MM.1S (cell line): ENCODE measurements around the gene PRICKLE3.
"Not testable (repeated sequence)": the region's sequence is repeated elsewhere in the genome, so short reads cannot be mapped to it uniquely, and the experiment has no call there.

ENCODE experiments used
- DNase-seq: peaks from one replicate; pipeline ENCODE4 v3.0.0-alpha.2; 2015
- H2AFZ ChIP-seq: fragments of 300-600 bp; sonication (generic); 2 replicates; pipeline ENCODE4 v1.6.0; 2016; ENCODE audit warnings: antibody characterized with exemption, low read length
- H3F3A ChIP-seq: fragments of 300-600 bp; sonication (generic); 2 replicates; pipeline ENCODE4 v1.6.1; 2016; ENCODE audit warnings: mild to moderate bottlenecking, antibody characterized with exemption, low read length, moderate library complexity, mixed read lengths; ENCODE audit not compliant: insufficient read depth
- H3K27ac ChIP-seq: fragments of 300-600 bp; sonication (generic); 2 replicates; pipeline ENCODE4 v1.5.1; 2016; ENCODE audit warnings: mild to moderate bottlenecking, low read length
- H3K27me3 ChIP-seq: fragments of 300-600 bp; sonication (generic); replicated peaks from 2 replicates; pipeline ENCODE4 v1.6.0; 2016; ENCODE audit warnings: low read length; ENCODE audit not compliant: insufficient read depth
- H3K36me3 ChIP-seq: fragments of 300-600 bp; sonication (generic); replicated peaks from 2 replicates; pipeline ENCODE4 v1.6.1; 2016; ENCODE audit warnings: mild to moderate bottlenecking, low read length, mixed read lengths; ENCODE audit not compliant: insufficient read depth
- H3K4me1 ChIP-seq: fragments of 300-600 bp; sonication (generic); 2 replicates; pipeline ENCODE4 v1.6.1; 2016; ENCODE audit warnings: low read length, mixed read lengths
- H3K4me2 ChIP-seq: fragments of 300-600 bp; sonication (generic); 2 replicates; pipeline ENCODE4 v1.6.0; 2016; ENCODE audit warnings: low read depth, low read length
- H3K4me3 ChIP-seq: fragments of 300-600 bp; sonication (generic); 2 replicates; pipeline ENCODE4 v1.5.1; 2016; ENCODE audit warnings: low read length, mixed read lengths
- H3K79me2 ChIP-seq: fragments of 300-600 bp; sonication (generic); 2 replicates; pipeline ENCODE4 v1.6.1; 2016; ENCODE audit warnings: mixed run types, low read length, mixed read lengths
- H3K9ac ChIP-seq: fragments of 300-600 bp; sonication (generic); 2 replicates; pipeline ENCODE4 v1.6.1; 2016; ENCODE audit warnings: low read length, mixed read lengths
- H3K9me2 ChIP-seq: fragments of 300-600 bp; sonication (generic); replicated peaks from 2 replicates; pipeline ENCODE4 v1.6.1; 2016; ENCODE audit warnings: mild to moderate bottlenecking, low read length, mixed read lengths; ENCODE audit not compliant: insufficient read depth
- H3K9me3 ChIP-seq: fragments of 300-600 bp; sonication (generic); replicated peaks from 2 replicates; pipeline ENCODE4 v1.6.1; 2016; ENCODE audit warnings: mild to moderate bottlenecking, low read length, mixed read lengths; ENCODE audit not compliant: insufficient read depth
- H4K20me1 ChIP-seq: fragments of 300-600 bp; sonication (generic); 2 replicates; pipeline ENCODE4 v1.6.1; 2016; ENCODE audit warnings: mild to moderate bottlenecking, low read length, moderate library complexity, mixed read lengths; ENCODE audit not compliant: insufficient read depth
- CTCF ChIP-seq: fragments of 300-600 bp; sonication (generic); IDR thresholded peaks from 2 replicates; pipeline ENCODE4 v1.5.1; 2016; ENCODE audit warnings: antibody characterized with exemption, low read length, mixed read lengths
- EZH2 ChIP-seq: fragments of 300-600 bp; sonication (generic); optimal IDR thresholded peaks from 2 replicates; pipeline ENCODE3; 2017; ENCODE audit warnings: low read depth, mild to moderate bottlenecking, antibody characterized with exemption, low read length, mixed read lengths
- EZH2phosphoT487 ChIP-seq: fragments of 300-600 bp; sonication (generic); IDR thresholded peaks from 2 replicates; pipeline ENCODE4 v1.6.1; 2018; ENCODE audit warnings: antibody characterized with exemption, low read length

The PRICKLE3 gene

GRCh38 chrX:49129427-49129826 is 56.7 kb downstream of the PRICKLE3 start:
- H4K20me1 ChIP-seq: no peaks in the 10 kb centered on the region
- no peak for DNase-seq
- H3K4me2 ChIP-seq: no peak overlapping the region
- no peaks in the 10 kb centered on the region for H3K27me3 ChIP-seq
- no peaks in the 10 kb centered on the region for H3F3A ChIP-seq
- no peaks in the 10 kb centered on the region for H3K9me3 ChIP-seq
- no peaks in the 10 kb centered on the region for H3K79me2 ChIP-seq
- H3K9me2 ChIP-seq: no peaks in the 10 kb centered on the region
- no peak overlapping the region for H3K27ac ChIP-seq
- H3K9ac ChIP-seq: no peak overlapping the region
- H3K4me3 ChIP-seq: no peak overlapping the region
- H3K4me1 ChIP-seq: no peaks in the 10 kb centered on the region
- no peak for TF ChIP-seq EZH2phosphoT487
- TF ChIP-seq EZH2: no peak
- no peak for TF ChIP-seq CTCF
- H2AFZ ChIP-seq: no peak overlapping the region
- no peaks in the 10 kb centered on the region for H3K36me3 ChIP-seq

GRCh38 chrX:49127742-49128258 is 58.4 kb downstream of the PRICKLE3 start:
- not testable (repeated sequence) for H3K79me2 ChIP-seq, H3K4me2 ChIP-seq, H3K4me3 ChIP-seq, DNase-seq, H4K20me1 ChIP-seq, H3K27me3 ChIP-seq, H3K36me3 ChIP-seq, H3K9me2 ChIP-seq, H3K27ac ChIP-seq, H2AFZ ChIP-seq, H3F3A ChIP-seq, H3K4me1 ChIP-seq, H3K9ac ChIP-seq, H3K9me3 ChIP-seq
